ENCODE results near the gene STK38.
"Not testable (repeated sequence)": the region's sequence is repeated elsewhere in the genome, so short reads cannot be mapped to it uniquely, and the experiment has no call there.

The STK38 gene

GRCh38 chr6:36479256-36479655 lies 68.0 kb downstream of the STK38 start:
- no peak for DNase-seq

- no peak for DNase-seq
These were observed 69.2 kb downstream of the STK38 start for GRCh38 chr6:36478051-36478526.

GRCh38 chr6:36469946-36470345 lies 77.3 kb downstream of the STK38 start:
- DNase-seq = no peak

GRCh38 chr6:36469148-36469661 lies 78.1 kb downstream of the STK38 start:
- DNase-seq = no peak

GRCh38 chr6:36467625-36468024 lies 79.7 kb downstream of the STK38 start:
- no peak for DNase-seq

GRCh38 chr6:36464233-36464632 lies 83.0 kb downstream of the STK38 start:
- no peak for DNase-seq

- DNase-seq = no peak
These were observed 83.6 kb downstream of the STK38 start for GRCh38 chr6:36463676-36464075.

- no peak for DNase-seq
These were observed 85.6 kb downstream of the STK38 start for GRCh38 chr6:36461646-36462045.

GRCh38 chr6:36460916-36461315 lies 86.4 kb downstream of the STK38 start:
- DNase-seq = no peak

- DNase-seq = no peak
These were observed 87.8 kb downstream of the STK38 start for GRCh38 chr6:36459501-36459900.

- DNase-seq = no peak
These were observed 91.7 kb downstream of the STK38 start for GRCh38 chr6:36455486-36456027.

- DNase-seq = not testable (repeated sequence)
These were observed 94.4 kb downstream of the STK38 start for GRCh38 chr6:36452897-36453296.

- DNase-seq = not testable (repeated sequence)
These were observed 98.1 kb downstream of the STK38 start for GRCh38 chr6:36449173-36449572.

- DNase-seq = no peak
These were observed 101.7 kb downstream of the STK38 start for GRCh38 chr6:36445621-36446020.

- DNase-seq = no peak
These were observed 102.8 kb downstream of the STK38 start for GRCh38 chr6:36444470-36444869.
